K562 (cell line): ENCODE measurements around the gene VMP1. TPM values are rescaled to one million over a fixed set of nuclear protein-coding genes. Genes with fewer than 3 reads are reported as not detected.

Experiments
- ATAC-seq: fragments of 200-7000 bp; cut with Tn5 transposase; 3 replicates; pipeline ENCODE4 v1.9.1; 2020; ENCODE audit warnings: moderate library complexity
- BruUV-seq: library from RNA; stranded (reverse); fragments of 400-500 nt; replicated peaks from 2 replicates; lab custom pipeline; 2021; lab: Mats Ljungman, UMichigan
- CTCF ChIA-PET: fragments of 300-600 bp; formaldehyde crosslinking; extraction: SDS; loops from one replicate; lab custom pipeline; 2021; ENCODE audit warnings: low intra/inter-chr PET ratio; lab: Yijun Ruan, JAX
- POLR2A ChIA-PET: fragments of 300-600, 350-650 bp; sonication (Branson Sonifier 250); formaldehyde crosslinking; extraction: SDS; loops from one replicate; lab custom pipeline; 2021; ENCODE audit warnings: antibody characterized with exemption, inconsistent platforms; lab: Yijun Ruan, JAX
- DNase-seq, 4 experiments: peaks; one replicate each; pipeline versions ENCODE4 v3.0.0 to v3.0.0-alpha.2; 2011 to 2018; ENCODE audit warnings: low spot score in 3 of 4, mixed read lengths in 3 of 4; ENCODE audit errors: extremely low read depth in 1 of 4
- FAIRE-seq: peaks from 2 replicates; lab custom pipeline; 2011; peaks lifted over from hg19 to GRCh38; lab: Jason Lieb, UNC
- H2AFZ ChIP-seq: 2 replicates; pipeline ENCODE4 v1.6.0; 2011; ENCODE audit warnings: low read depth, low read length, control low read depth, inconsistent platforms
- H3K27ac ChIP-seq: fragments of 200-600 bp; 3 replicates; pipeline ENCODE4 v1.8.0; 2011; ENCODE audit warnings: low read depth, mild to moderate bottlenecking, control low read depth, inconsistent platforms, low read length, moderate library complexity, mixed read lengths; ENCODE audit errors: extremely low read depth
- H3K27me3 ChIP-seq, 2 experiments: fragments of 300-600 bp in 1 of 2; 2 replicates in 1 of 2; 3 replicates in 1 of 2; pipeline versions ENCODE4 v1.6.0 to v1.8.0; 2011; ENCODE audit warnings: inconsistent platforms in 2 of 2, low read length in 2 of 2, mild to moderate bottlenecking in 1 of 2, mixed read lengths in 1 of 2, moderate library complexity in 1 of 2; ENCODE audit not compliant: control insufficient read depth in 2 of 2, insufficient read depth in 2 of 2
- H3K36me3 ChIP-seq: fragments of 300-600 bp; 3 replicates; pipeline ENCODE4 v1.8.0; 2011; ENCODE audit warnings: mild to moderate bottlenecking, low read length, inconsistent platforms; ENCODE audit not compliant: control insufficient read depth, insufficient read depth
- H3K4me1 ChIP-seq, 2 experiments: fragments of 200-600 bp in 1 of 2; replicated peaks in 1 of 2; 2 replicates in 1 of 2; 3 replicates in 1 of 2; pipeline versions ENCODE4 v1.5.1 to v1.8.0; 2011; ENCODE audit warnings: inconsistent platforms in 2 of 2, low read length in 2 of 2, mild to moderate bottlenecking in 1 of 2, mixed read lengths in 1 of 2, moderate library complexity in 1 of 2; ENCODE audit not compliant: control insufficient read depth in 2 of 2, insufficient read depth in 2 of 2
- H3K4me2 ChIP-seq: 2 replicates; pipeline ENCODE4 v1.6.1; 2011; ENCODE audit warnings: low read length, control low read depth, inconsistent platforms, mixed read lengths; ENCODE audit not compliant: insufficient read depth
- H3K4me3 ChIP-seq: fragments of 200-600 bp; sonication (generic), shearing (Covaris generic); 2 replicates; pipeline ENCODE4 v1.5.1; 2016; ENCODE audit warnings: control low read depth, inconsistent platforms
- H3K79me2 ChIP-seq: fragments of 200-600 bp; 3 replicates; pipeline ENCODE4 v1.8.0; 2011; ENCODE audit warnings: low read length, inconsistent platforms; ENCODE audit not compliant: control insufficient read depth, insufficient read depth
- H3K9ac ChIP-seq, 2 experiments: 2 replicates each; pipeline versions ENCODE4 v1.6.0 to v1.6.1; 2011; ENCODE audit warnings: low read depth in 2 of 2, low read length in 2 of 2, control low read depth in 1 of 2, inconsistent platforms in 1 of 2, mild to moderate bottlenecking in 1 of 2, mixed read lengths in 1 of 2; ENCODE audit not compliant: insufficient read depth in 1 of 2
- H3K9me1 ChIP-seq: one replicate; pipeline ENCODE4 v1.6.0; 2011; ENCODE audit warnings: inconsistent platforms, mild to moderate bottlenecking, low read length, moderate library complexity; ENCODE audit not compliant: control insufficient read depth, insufficient read depth
- H3K9me3 ChIP-seq: replicated peaks from 2 replicates; pipeline ENCODE4 v1.5.1; 2011; ENCODE audit warnings: low read depth, low read length, inconsistent platforms; ENCODE audit not compliant: control insufficient read depth, insufficient read depth
- H4K20me1 ChIP-seq: replicated peaks from 2 replicates; pipeline ENCODE4 v1.6.1; 2011; ENCODE audit warnings: low read length, inconsistent platforms, mixed read lengths; ENCODE audit not compliant: control insufficient read depth, insufficient read depth
- BRD4 ChIP-seq: fragments of 200-600 bp; sonication (generic); IDR thresholded peaks from 2 replicates; pipeline ENCODE4 v1.6.1; 2017; ENCODE audit warnings: inconsistent platforms
- CREM ChIP-seq: IDR thresholded peaks from 2 replicates; pipeline ENCODE4 v1.6.1; 2014; ENCODE audit warnings: antibody characterized with exemption, low read depth
- CTBP1 ChIP-seq: fragments of 450-650 bp; IDR thresholded peaks from 2 replicates; pipeline ENCODE4 v1.6.1; 2016; ENCODE audit warnings: borderline replicate concordance
- EGR1 ChIP-seq: fragments of 450-650 bp; conservative IDR thresholded peaks from 2 replicates; pipeline ENCODE4 v1.6.1; 2017; ENCODE audit warnings: mild to moderate bottlenecking
- HNRNPUL1 ChIP-seq: fragments of 200-400 bp; formaldehyde crosslinking; IDR thresholded peaks from 2 replicates; pipeline ENCODE4 v1.6.1; 2017; ENCODE audit warnings: low read length
- ID3 ChIP-seq, 2 experiments: fragments of 250-450 bp in 1 of 2; fragments of 450-650 bp in 1 of 2; sonication (Bioruptor Pico) in 1 of 2; IDR thresholded peaks; 2 replicates each; pipeline versions ENCODE4 v1.6.1 to v1.8.0; 2016 to 2021; ENCODE audit warnings: mild to moderate bottlenecking in 2 of 2, moderate library complexity in 2 of 2, missing compliant biosample characterization in 1 of 2, missing genetic modification characterization in 1 of 2
- IRF9 ChIP-seq: fragments of 450-650 bp; IDR thresholded peaks from 2 replicates; pipeline ENCODE4 v1.6.1; 2016; ENCODE audit warnings: missing biosample characterization, missing genetic modification characterization
- JUN ChIP-seq, 2 experiments: sonication (generic) in 1 of 2; formaldehyde crosslinking in 1 of 2; IDR thresholded peaks; 2 replicates each; pipeline versions ENCODE4 v1.6.1 to v1.8.0; 2012 to 2022; ENCODE audit warnings: borderline replicate concordance in 2 of 2, mild to moderate bottlenecking in 2 of 2, improper control_type of control experiment in 1 of 2, low read depth in 1 of 2, low read length in 1 of 2, missing genetic modification reagents in 1 of 2
- KLF13 ChIP-seq: fragments of 450-650 bp; IDR thresholded peaks from 2 replicates; pipeline ENCODE4 v1.6.1; 2016; ENCODE audit warnings: missing genetic modification characterization, low read depth, mild to moderate bottlenecking, missing compliant biosample characterization, moderate library complexity, borderline replicate concordance
- NR2F6 ChIP-seq: fragments of 450-650 bp; formaldehyde crosslinking; IDR thresholded peaks from 2 replicates; pipeline ENCODE4 v1.4.0; 2020; ENCODE audit warnings: mild to moderate bottlenecking
- POLR3A ChIP-seq: IDR thresholded peaks from 2 replicates; pipeline ENCODE4 v1.6.1; 2011; ENCODE audit warnings: borderline replicate concordance, mild to moderate bottlenecking, moderate library complexity; ENCODE audit not compliant: insufficient read length, insufficient read depth; ENCODE audit errors: extremely low read depth
- SUPT5H ChIP-seq: fragments of 450-650 bp; IDR thresholded peaks from 2 replicates; pipeline ENCODE4 v1.6.1; 2016
- TAF9B ChIP-seq: fragments of 450-650 bp; IDR thresholded peaks from 2 replicates; pipeline ENCODE4 v1.6.1; 2018; ENCODE audit warnings: mild to moderate bottlenecking; ENCODE audit not compliant: partially characterized antibody
- ZBTB17 ChIP-seq: fragments of 450-650 bp; formaldehyde crosslinking; IDR thresholded peaks from 2 replicates; pipeline ENCODE4 v1.4.0; 2020; ENCODE audit warnings: mild to moderate bottlenecking
- ZBTB8A ChIP-seq: fragments of 450-650 bp; IDR thresholded peaks from 2 replicates; pipeline ENCODE4 v1.6.1; 2018; ENCODE audit warnings: mild to moderate bottlenecking, moderate library complexity; ENCODE audit not compliant: partially characterized antibody
- ZEB2 ChIP-seq: fragments of 450-650 bp; IDR thresholded peaks from 2 replicates; pipeline ENCODE4 v1.6.1; 2016
- ZNF124 ChIP-seq: sonication (generic); formaldehyde crosslinking; IDR thresholded peaks from 2 replicates; pipeline ENCODE4 v1.8.1; 2022; ENCODE audit warnings: missing genetic modification reagents
- ZNF589 ChIP-seq: fragments of 200-800 bp; sonication (Bioruptor generic); IDR thresholded peaks from 2 replicates; pipeline ENCODE4 v1.6.1; 2016; ENCODE audit warnings: low read depth, missing genetic modification characterization, missing compliant biosample characterization
- WGBS: fragments of 100-300 bp; shearing (Covaris generic); methylation state at CpG from one replicate; pipeline ENCODE4 v1.1.6; 2016; ENCODE audit warnings: low coverage, mixed read lengths; ENCODE audit not compliant: insufficient coverage; ENCODE audit errors: missing lambda C conversion rate; 5-methylcytosine and 5-hydroxymethylcytosine counted together
- in situ Hi-C: fragments of 300-500 bp; cut with MboI; formaldehyde crosslinking; loops from 4 replicates; pipeline ENCODE4 v1.15.0; 2018; ENCODE audit warnings: inconsistent platforms, mixed read lengths
- intact Hi-C: fragments of 100-400 bp; cut with micrococcal nuclease; formaldehyde crosslinking; loops from 2 replicates; pipeline ENCODE4 v1.14.2; 2022
- polyA plus RNA-seq, 8 experiments: library from polyadenylated mRNA; depleted of rRNA in 4 of 8; stranded (reverse) in 5 of 8; unstranded in 3 of 8; fragments of >200 nt; fragmentation: Nextera tagmentation in 2 of 8; fragmentation: Illumina TruSeq in 1 of 8; extraction: Ambion mirVana in 2 of 8; extraction: Trizol in 1 of 8; gene quantifications; 2 replicates each; pipeline versions ENCODE4 v1.2.1 to v1.2.3, GENCODE V29; 2011 to 2014; ENCODE audit warnings: inconsistent platforms in 1 of 8, missing spikeins in 1 of 8
- total RNA-seq, 7 experiments: library from RNA; depleted of rRNA in 6 of 7; stranded (reverse); fragments of >200 nt in 6 of 7; fragmentation: Illumina TruSeq in 2 of 7; extraction: Trizol in 2 of 7; gene quantifications; 2 replicates each; pipeline versions ENCODE4 v1.2.1 to v1.2.3, GENCODE V29; 2011 to 2021; ENCODE audit warnings: low replicate concordance in 1 of 7
- TF ChIP-seq, protein P1 (sequence below): fragments of 450-650 bp; IDR thresholded peaks from 2 replicates; pipeline ENCODE4 v1.6.1; 2016; ENCODE audit warnings: mild to moderate bottlenecking

The VMP1 gene
- total and polyA plus RNA-seq, 9 of the 15 experiments (the other 6 are each of a cell fraction or from before 2014, with no cell fraction given) = 123 to 304 (median 151) TPM

- CTCF ChIA-PET = interaction anchor here (0.6 kb wide), 1 partner anchor 163 kb away, joined by 3 read pairs; no protein-coding TSS in a partner anchor
- H2AFZ ChIP-seq = no peak overlapping the region
- intact Hi-C loops = no loop called here
- H3K9me1 ChIP-seq = no peaks in the 10 kb centered on the region
- 31% methylated on average over 3 of the region's 3 CpGs for WGBS
- H4K20me1 ChIP-seq = peaks cover 59% of the 10 kb centered on the region
- H3K79me2 ChIP-seq = peaks cover 85% of the 10 kb centered on the region
- peak overlapping the region in 1 of 2 experiments; percentile 22; a peak in 1 of 4 replicates for H3K9ac ChIP-seq
- H3K36me3 ChIP-seq = peaks cover 95% of the 10 kb centered on the region
- in situ Hi-C loops = no loop called here
- FAIRE-seq (no peak), ATAC-seq (peak; percentile 66), DNase-seq (no peak)
- H3K4me3 ChIP-seq = no peak overlapping the region
- POLR2A ChIA-PET = interaction anchor here (0.7 to 1.9 kb wide), 5 partner anchors 8 to 141 kb away, joined by 3 to 9 read pairs (median 5); no protein-coding TSS in a partner anchor
- BruUV-seq = no TSS peak
- H3K4me2 ChIP-seq = 0 out of 2 replicates have a peak overlapping the region, but pooled peaks have one; percentile 9
- no peaks in the 10 kb centered on the region for H3K27me3 ChIP-seq
- no peaks in the 10 kb centered on the region for H3K9me3 ChIP-seq
- H3K4me1 ChIP-seq = peaks cover 0 to 47% of the 10 kb centered on the region in 2 experiments; a peak in 2 of 5 replicates
- peak overlapping the region; percentile 58; the same call in 2 of the 3 replicates for H3K27ac ChIP-seq
- TF ChIP-seq ZNF589 (CRISPR knock-in tag) (peak; percentile 69; the same call in 1 of the 2 replicates), BRD4 (no peak), EGR1 (no peak), ZEB2 (peak; percentile 76), ID3 (CRISPR knock-in tag; IDR thresholded peaks at IDR 0.05) (no peak), ID3 (tag; IDR thresholded peaks at IDR 0.05) (no peak), NR2F6 (CRISPR knock-in tag) (no peak), HNRNPUL1 (no peak), ZBTB17 (CRISPR knock-in tag) (no peak), SUPT5H (peak; percentile 27), KLF13 (tag) (no peak), CTBP1 (peak; percentile 58), ZNF124 (no peak), CREM (no peak), POLR3A (no peak), ZBTB8A (no peak), TAF9B (no peak), IRF9 (tag) (peak; percentile 94), JUN (IDR thresholded peaks at IDR 0.05; ENCODE audit: borderline replicate concordance, low read depth, low read length) (peak; percentile 61), JUN (CRISPR knock-in tag; IDR thresholded peaks at IDR 0.05; ENCODE audit: borderline replicate concordance) (no peak)
- TF ChIP-seq, protein P1, sequence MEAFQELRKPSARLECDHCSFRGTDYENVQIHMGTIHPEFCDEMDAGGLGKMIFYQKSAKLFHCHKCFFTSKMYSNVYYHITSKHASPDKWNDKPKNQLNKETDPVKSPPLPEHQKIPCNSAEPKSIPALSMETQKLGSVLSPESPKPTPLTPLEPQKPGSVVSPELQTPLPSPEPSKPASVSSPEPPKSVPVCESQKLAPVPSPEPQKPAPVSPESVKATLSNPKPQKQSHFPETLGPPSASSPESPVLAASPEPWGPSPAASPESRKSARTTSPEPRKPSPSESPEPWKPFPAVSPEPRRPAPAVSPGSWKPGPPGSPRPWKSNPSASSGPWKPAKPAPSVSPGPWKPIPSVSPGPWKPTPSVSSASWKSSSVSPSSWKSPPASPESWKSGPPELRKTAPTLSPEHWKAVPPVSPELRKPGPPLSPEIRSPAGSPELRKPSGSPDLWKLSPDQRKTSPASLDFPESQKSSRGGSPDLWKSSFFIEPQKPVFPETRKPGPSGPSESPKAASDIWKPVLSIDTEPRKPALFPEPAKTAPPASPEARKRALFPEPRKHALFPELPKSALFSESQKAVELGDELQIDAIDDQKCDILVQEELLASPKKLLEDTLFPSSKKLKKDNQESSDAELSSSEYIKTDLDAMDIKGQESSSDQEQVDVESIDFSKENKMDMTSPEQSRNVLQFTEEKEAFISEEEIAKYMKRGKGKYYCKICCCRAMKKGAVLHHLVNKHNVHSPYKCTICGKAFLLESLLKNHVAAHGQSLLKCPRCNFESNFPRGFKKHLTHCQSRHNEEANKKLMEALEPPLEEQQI = no peak
Observed at GRCh38 chr17:59695945-59696681, 11.3 kb upstream of the VMP1 start.
